ENCODE results near the gene BTD.

DNA sequence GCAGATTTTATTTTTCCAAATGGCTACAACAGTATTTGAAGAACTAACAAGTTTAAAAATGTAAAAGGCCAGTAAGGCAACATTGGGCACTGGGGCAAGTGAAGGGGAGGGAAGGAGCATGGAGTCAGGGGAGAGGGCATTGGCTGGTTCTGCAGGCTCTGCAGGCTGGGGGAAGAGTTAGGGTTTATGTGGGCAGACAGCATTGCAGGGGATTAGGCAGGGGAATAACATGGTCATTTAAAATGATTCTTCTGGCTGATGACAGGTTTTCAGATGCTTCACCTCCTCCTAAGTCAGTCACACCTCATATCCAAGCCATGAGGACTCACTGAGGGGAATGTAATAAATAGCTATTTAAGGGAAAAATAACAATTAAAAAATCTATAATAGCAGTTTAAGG lies 52.6 kb downstream of the BTD start:
- TF ChIP-seq, protein P1, sequence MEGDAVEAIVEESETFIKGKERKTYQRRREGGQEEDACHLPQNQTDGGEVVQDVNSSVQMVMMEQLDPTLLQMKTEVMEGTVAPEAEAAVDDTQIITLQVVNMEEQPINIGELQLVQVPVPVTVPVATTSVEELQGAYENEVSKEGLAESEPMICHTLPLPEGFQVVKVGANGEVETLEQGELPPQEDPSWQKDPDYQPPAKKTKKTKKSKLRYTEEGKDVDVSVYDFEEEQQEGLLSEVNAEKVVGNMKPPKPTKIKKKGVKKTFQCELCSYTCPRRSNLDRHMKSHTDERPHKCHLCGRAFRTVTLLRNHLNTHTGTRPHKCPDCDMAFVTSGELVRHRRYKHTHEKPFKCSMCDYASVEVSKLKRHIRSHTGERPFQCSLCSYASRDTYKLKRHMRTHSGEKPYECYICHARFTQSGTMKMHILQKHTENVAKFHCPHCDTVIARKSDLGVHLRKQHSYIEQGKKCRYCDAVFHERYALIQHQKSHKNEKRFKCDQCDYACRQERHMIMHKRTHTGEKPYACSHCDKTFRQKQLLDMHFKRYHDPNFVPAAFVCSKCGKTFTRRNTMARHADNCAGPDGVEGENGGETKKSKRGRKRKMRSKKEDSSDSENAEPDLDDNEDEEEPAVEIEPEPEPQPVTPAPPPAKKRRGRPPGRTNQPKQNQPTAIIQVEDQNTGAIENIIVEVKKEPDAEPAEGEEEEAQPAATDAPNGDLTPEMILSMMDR (conservative IDR thresholded peaks at IDR 0.05; ENCODE audit: low read depth, low read length), result no peak
- TF ChIP-seq EZH2 (IDR thresholded peaks at IDR 0.05; ENCODE audit: borderline replicate concordance, low read depth, low read length, poor library complexity, severe bottlenecking), result no peak

Data from A673 (cell line).